Sigmoid colon (tissue), 7 donors: ENCODE results near the gene GNB5. TPM values are rescaled to one million over a fixed set of nuclear protein-coding genes. Genes with fewer than 3 reads are reported as not detected.
"Not testable (repeated sequence)": the region's sequence is repeated elsewhere in the genome, so short reads cannot be mapped to it uniquely, and the experiment has no call there.

Experiments
- DNase-seq: peaks from one replicate; pipeline ENCODE4 v3.0.0-alpha.2; 2019
- H3K27ac ChIP-seq, 4 donors: fragments of 200-600 bp; sonication (generic); one replicate each; pipeline ENCODE4 v1.5.1; 2016 to 2019; ENCODE audit warnings: mild to moderate bottlenecking in 1 of 4
- H3K27me3 ChIP-seq, 3 donors: fragments of 200-600 bp; sonication (generic); one replicate each; pipeline ENCODE4 v1.5.1; 2019; ENCODE audit warnings: mild to moderate bottlenecking in 1 of 3
- H3K36me3 ChIP-seq, 4 donors: fragments of 200-600 bp; sonication (generic); one replicate each; pipeline ENCODE4 v1.5.1; 2016 to 2019
- H3K4me1 ChIP-seq, 4 donors: fragments of 200-600 bp; sonication (generic); one replicate each; pipeline ENCODE4 v1.5.1; 2017 to 2019
- H3K4me3 ChIP-seq, 4 donors: fragments of 200-600 bp; sonication (generic); one replicate each; pipeline ENCODE4 v1.5.1; 2017 to 2019; ENCODE audit warnings: mild to moderate bottlenecking in 2 of 4, moderate library complexity in 1 of 4
- H3K9me3 ChIP-seq, 4 donors: fragments of 200-600 bp in 3 of 4; sonication (generic) in 3 of 4; one replicate each; pipeline versions ENCODE4 v1.5.1 to v1.6.1; 2013 to 2019
- CTCF ChIP-seq, 4 experiments: fragments of 450-650 bp in 3 of 4; fragments of 200-600 bp in 1 of 4; IDR thresholded peaks; one replicate each; pipeline ENCODE4 v1.5.1; 2016 to 2019; ENCODE audit warnings: antibody characterized with exemption in 4 of 4, mild to moderate bottlenecking in 3 of 4, moderate library complexity in 2 of 4
- EP300 ChIP-seq, 4 donors: sonication (generic); formaldehyde crosslinking; IDR thresholded peaks; one replicate each; pipeline ENCODE4 v1.6.1; 2017; ENCODE audit warnings: antibody characterized with exemption in 4 of 4
- POLR2A ChIP-seq, 2 donors: fragments of 450-650 bp; IDR thresholded peaks; one replicate each; pipeline ENCODE4 v1.6.1; 2016; ENCODE audit warnings: antibody characterized with exemption in 2 of 2, mild to moderate bottlenecking in 2 of 2, moderate library complexity in 2 of 2
- POLR2AphosphoS5 ChIP-seq, 4 donors: sonication (generic); formaldehyde crosslinking; IDR thresholded peaks; one replicate each; pipeline ENCODE4 v1.6.1; 2017; ENCODE audit warnings: antibody characterized with exemption in 4 of 4
- WGBS, 2 donors: extraction: QIAGEN DNeasy Blood & Tissue Kit; methylation state at CpG; one replicate each; pipeline ENCODE4 v1.1.7; 2013; 5-methylcytosine and 5-hydroxymethylcytosine counted together
- intact Hi-C: fragments of 100-400 bp; cut with DNase I; formaldehyde crosslinking; loops from one replicate; pipeline ENCODE4 v1.15.1; 2023
- polyA plus RNA-seq, 3 donors: library from polyadenylated mRNA; stranded (reverse); fragments of 200-250 nt; gene quantifications; one replicate each; pipeline ENCODE4 v1.2.3, GENCODE V29; 2013
- total RNA-seq, 4 donors: library from RNA; depleted of rRNA; stranded (reverse); fragments of >200 nt; gene quantifications; one replicate each; pipeline ENCODE4 v1.1.0, GENCODE V29; 2016
- donor health status: healthy with polysubstance abuse.
- donor health status: Bipolar disorder and iron deficiency.
- donor health status: healthy.

GNB5 gene
- total and polyA plus RNA-seq, 7 donors, result 7.8 to 39.9 (median 31.9) TPM

- H3K27ac ChIP-seq, result peak overlapping the region; percentile 84 to 89 (median 89)
- H3K36me3 ChIP-seq, result no peaks in the 10 kb centered on the region
- H3K4me1 ChIP-seq, result peaks cover 0 to 14% (median 12%) of the 10 kb centered on the region in 4 donors
- intact Hi-C loops, result loop anchor here (5.0 kb wide), 2 partner anchors 37 to 48 kb away; no protein-coding TSS in a partner anchor
- no peaks in the 10 kb centered on the region for H3K27me3 ChIP-seq
- WGBS, 2 donors, result 0 to 1% methylated on average over 105 of the region's 105 CpGs
- H3K9me3 ChIP-seq, result no peaks in the 10 kb centered on the region
- H3K4me3 ChIP-seq, result peak overlapping the region; percentile 64 to 77 (median 68)
- DNase-seq, result peak; percentile 95
- TF ChIP-seq POLR2AphosphoS5 (IDR thresholded peaks at IDR 0.05), result peak; percentile 67 to 81 (median 74)
- no peak for TF ChIP-seq POLR2A (IDR thresholded peaks at IDR 0.05)
- TF ChIP-seq EP300 (IDR thresholded peaks at IDR 0.05), result peak in 1 of 4 donors; percentile 9
These were observed 11.7 kb downstream of the GNB5 start for GRCh38 chr15:52179278-52180195.

- TF ChIP-seq POLR2AphosphoS5 (IDR thresholded peaks at IDR 0.05) (no peak), CTCF (IDR thresholded peaks at IDR 0.05) (no peak), POLR2A (IDR thresholded peaks at IDR 0.05) (no peak), EP300 (IDR thresholded peaks at IDR 0.05) (no peak)
- H3K27ac ChIP-seq, result peak overlapping the region; percentile 84 to 89 (median 89)
- peak overlapping the region; percentile 64 to 77 (median 68) for H3K4me3 ChIP-seq
- no peaks in the 10 kb centered on the region for H3K36me3 ChIP-seq
- intact Hi-C loops, result loop anchor here (5.0 kb wide), 1 partner anchor 36 kb away; no protein-coding TSS in a partner anchor
- peaks cover 0 to 14% (median 12%) of the 10 kb centered on the region in 4 donors for H3K4me1 ChIP-seq
- DNase-seq, result no peak
- no peaks in the 10 kb centered on the region for H3K27me3 ChIP-seq
- H3K9me3 ChIP-seq, result no peaks in the 10 kb centered on the region
- 11 to 24% methylated on average over 10 of the region's 10 CpGs for WGBS, 2 donors
These were observed 12.4 kb downstream of the GNB5 start for GRCh38 chr15:52178765-52179164.

- Histone ChIP-seq H3K27me3 (no peaks in the 10 kb centered on the region), H3K9me3 (no peaks in the 10 kb centered on the region), H3K27ac (no peak overlapping the region), H3K36me3 (no peaks in the 10 kb centered on the region), H3K4me1 (no peaks in the 10 kb centered on the region), H3K4me3 (no peak overlapping the region)
- TF ChIP-seq CTCF (IDR thresholded peaks at IDR 0.05) (no peak), POLR2AphosphoS5 (IDR thresholded peaks at IDR 0.05) (no peak), EP300 (IDR thresholded peaks at IDR 0.05) (no peak), POLR2A (IDR thresholded peaks at IDR 0.05) (no peak)
- no peak for DNase-seq
- 20 to 73% methylated on average over 2 of the region's 2 CpGs for WGBS, 2 donors
- intact Hi-C loops, result no loop called here
These were observed 18.3 kb downstream of the GNB5 start for GRCh38 chr15:52172869-52173268.

GRCh38 chr15:52171807-52172206 is 19.4 kb downstream of the GNB5 start:
- WGBS, 2 donors, result 35 to 42% methylated on average over 1 of the region's 1 CpG
- Histone ChIP-seq H3K9me3 (no peaks in the 10 kb centered on the region), H3K27me3 (no peaks in the 10 kb centered on the region), H3K36me3 (no peaks in the 10 kb centered on the region), H3K4me3 (no peak overlapping the region), H3K27ac (no peak overlapping the region), H3K4me1 (no peaks in the 10 kb centered on the region)
- intact Hi-C loops, result no loop called here
- no peak for TF ChIP-seq POLR2AphosphoS5 (IDR thresholded peaks at IDR 0.05)
- DNase-seq, result no peak

GRCh38 chr15:52171386-52171785 is 19.8 kb downstream of the GNB5 start:
- no peak for DNase-seq
- no peaks in the 10 kb centered on the region for H3K36me3 ChIP-seq
- no peaks in the 10 kb centered on the region for H3K9me3 ChIP-seq
- H3K27ac ChIP-seq, result no peak overlapping the region
- 26 to 71% methylated on average over 4 of the region's 4 CpGs for WGBS, 2 donors
- no peaks in the 10 kb centered on the region for H3K27me3 ChIP-seq
- H3K4me3 ChIP-seq, result no peak overlapping the region
- no peaks in the 10 kb centered on the region for H3K4me1 ChIP-seq
- intact Hi-C loops, result no loop called here
- TF ChIP-seq POLR2AphosphoS5 (IDR thresholded peaks at IDR 0.05) (no peak), EP300 (IDR thresholded peaks at IDR 0.05) (no peak), POLR2A (IDR thresholded peaks at IDR 0.05) (no peak), CTCF (IDR thresholded peaks at IDR 0.05) (no peak)

GRCh38 chr15:52170199-52170598 is 21.0 kb downstream of the GNB5 start:
- H3K4me1 ChIP-seq, H3K4me3 ChIP-seq, intact Hi-C loops, DNase-seq, H3K27me3 ChIP-seq, H3K27ac ChIP-seq, H3K36me3 ChIP-seq, H3K9me3 ChIP-seq: not testable (repeated sequence)
- 96 to 97% methylated on average over 3 of the region's 3 CpGs for WGBS, 2 donors

GRCh38 chr15:52165494-52166131 is 25.6 kb downstream of the GNB5 start:
- H3K27me3 ChIP-seq, H3K4me1 ChIP-seq, H3K9me3 ChIP-seq, intact Hi-C loops, DNase-seq, H3K4me3 ChIP-seq: not testable (repeated sequence)
- WGBS, 2 donors, result 90 to 93% methylated on average over 5 of the region's 5 CpGs
- peak overlapping the region in 2 of 4 donors; percentile 5 to 12 for H3K27ac ChIP-seq
- H3K36me3 ChIP-seq, result peaks cover 0 to 25% (median 0%) of the 10 kb centered on the region in 4 donors
